ENCODE data around the gene ATXN7. TPM values are rescaled to one million over a fixed set of nuclear protein-coding genes. Genes with fewer than 3 reads are reported as not detected.

The ATXN7 gene
- total RNA-seq, 1 donor from 2014 or later = 7.6 TPM

Small RNA genes lying within 50 kb of the gene (small RNA-seq; reads per million reads assigned to genes)
- gene SCAANT1 (ENCODE audit: low replicate concordance) = not detected

Other genes with a start within 250 kb of the ATXN7 start
- not detected for gene SNTN, start 211.2 kb upstream of the ATXN7 start, total RNA-seq
- gene C3orf49, start 44.6 kb upstream of the ATXN7 start, total RNA-seq = not detected
- 40.1 TPM for gene THOC7, start 62 bp upstream of the ATXN7 start, total RNA-seq
- gene SCAANT1, start 48.5 kb downstream of the ATXN7 start, total RNA-seq = not detected
- gene PSMD6, start 159.6 kb downstream of the ATXN7 start, total RNA-seq = 44.0 TPM